Measurements from ENCODE around the gene SLC24A5. TPM values are rescaled to one million over a fixed set of nuclear protein-coding genes. Genes with fewer than 3 reads are reported as not detected.

SLC24A5 gene
- total and polyA plus RNA-seq, 5 donors = not detected

DNA sequence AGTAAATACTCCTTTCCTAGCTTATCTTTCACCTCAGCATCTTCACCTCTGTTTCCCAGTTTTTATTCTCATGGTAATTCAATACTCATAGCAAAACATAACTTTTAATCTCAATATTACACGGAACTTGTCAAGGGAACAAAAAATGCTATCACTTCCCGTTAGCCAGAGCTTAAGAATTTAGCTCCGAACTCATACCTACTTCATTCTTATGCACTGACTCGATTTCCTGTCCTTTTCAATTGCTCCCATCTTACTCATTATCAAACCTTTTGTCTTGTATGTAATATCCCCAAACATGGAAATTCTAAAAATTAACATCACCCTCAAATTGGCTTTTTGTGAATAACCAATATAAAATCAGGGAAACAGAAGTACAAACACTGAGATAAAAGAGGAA, 29.1 kb downstream of the SLC24A5 start:
- DNase-seq (no peak), ATAC-seq (no peak)
- WGBS = 57% methylated on average over 4 of the region's 4 CpGs
- no peak overlapping the region for H3K27ac ChIP-seq (ENCODE audit: low read length)
- H3K27me3 ChIP-seq (ENCODE audit: control insufficient read depth, insufficient read depth) = no peaks in the 10 kb centered on the region
- intact Hi-C loops (cut with DNase I) = no loop called here
- no peaks in the 10 kb centered on the region for H3K9me3 ChIP-seq (ENCODE audit: control insufficient read depth, low read length)
- H3K4me3 ChIP-seq (ENCODE audit: low read length) = no peak overlapping the region
- no peaks in the 10 kb centered on the region for H3K4me1 ChIP-seq (ENCODE audit: control insufficient read depth, insufficient read depth, low read length)

DNA sequence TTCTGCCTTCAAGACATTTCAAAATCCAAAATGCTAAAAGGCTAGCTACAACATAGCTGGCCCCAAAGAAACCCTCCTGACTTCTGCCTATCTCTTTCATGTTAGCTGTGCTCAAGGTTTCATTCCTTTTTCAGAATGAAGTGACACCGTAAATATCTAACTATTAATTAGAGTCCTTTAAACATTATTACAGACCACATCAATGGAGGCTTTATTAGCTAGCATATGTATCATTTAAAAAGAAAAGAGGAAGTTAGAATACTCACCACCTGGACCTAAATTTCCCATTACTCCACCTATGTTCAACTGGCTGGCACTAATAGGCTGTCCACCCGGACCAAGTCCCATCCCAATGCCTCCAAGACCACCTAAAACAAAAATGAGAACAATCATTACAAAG, 32.7 kb downstream of the SLC24A5 start:
- no peaks in the 10 kb centered on the region for H3K27me3 ChIP-seq (ENCODE audit: control insufficient read depth, insufficient read depth)
- H3K4me3 ChIP-seq (ENCODE audit: low read length) = no peak overlapping the region
- 96% methylated on average over 2 of the region's 2 CpGs for WGBS
- no peaks in the 10 kb centered on the region for H3K9me3 ChIP-seq (ENCODE audit: control insufficient read depth, low read length)
- intact Hi-C loops (cut with DNase I) = no loop called here
- no peak for DNase-seq
- H3K4me1 ChIP-seq (ENCODE audit: control insufficient read depth, insufficient read depth, low read length) = no peaks in the 10 kb centered on the region
- H3K27ac ChIP-seq (ENCODE audit: low read length) = no peak overlapping the region
- no peak for ATAC-seq

GRCh38 chr15:48168616-48169015, 47.8 kb downstream of the SLC24A5 start:
- Histone ChIP-seq H3K27me3 (ENCODE audit: control insufficient read depth, insufficient read depth) (no peaks in the 10 kb centered on the region), H3K9me3 (ENCODE audit: control insufficient read depth, low read length) (no peaks in the 10 kb centered on the region), H3K4me3 (ENCODE audit: low read length) (no peak overlapping the region), H3K27ac (ENCODE audit: low read length) (no peak overlapping the region), H3K4me1 (ENCODE audit: control insufficient read depth, insufficient read depth, low read length) (no peaks in the 10 kb centered on the region)
- DNase-seq = no peak
- intact Hi-C loops (cut with DNase I) = no loop called here
- WGBS = 60% methylated on average over 3 of the region's 3 CpGs
- no peak for ATAC-seq

DNA sequence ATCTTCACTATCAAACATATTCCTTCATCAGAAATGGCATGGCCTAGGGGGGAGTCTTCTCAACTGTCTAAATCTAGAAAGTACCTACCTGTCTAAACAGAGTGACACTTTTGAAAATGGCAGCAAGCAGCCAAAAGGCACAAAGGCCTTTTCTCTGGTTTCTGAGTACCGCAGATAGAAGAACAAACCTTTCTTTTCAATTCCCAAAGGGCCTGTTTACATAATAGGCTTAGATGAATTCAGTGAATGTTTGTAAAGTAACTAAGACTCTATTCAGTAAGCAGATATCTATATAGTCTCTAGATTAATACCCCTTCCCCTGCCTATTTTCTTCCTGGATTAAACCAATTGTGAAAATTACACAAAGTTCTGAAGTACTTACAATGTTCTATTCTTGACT, 50.2 kb downstream of the SLC24A5 start:
- DNase-seq = no peak
- no peaks in the 10 kb centered on the region for H3K27me3 ChIP-seq (ENCODE audit: control insufficient read depth, insufficient read depth)
- no peak overlapping the region for H3K27ac ChIP-seq (ENCODE audit: low read length)
- H3K4me1 ChIP-seq (ENCODE audit: control insufficient read depth, insufficient read depth, low read length) = no peaks in the 10 kb centered on the region
- intact Hi-C loops (cut with DNase I) = no loop called here
- ATAC-seq = no peak
- H3K4me3 ChIP-seq (ENCODE audit: low read length) = no peak overlapping the region
- WGBS = 86% methylated on average over 1 of the region's 1 CpG
- H3K9me3 ChIP-seq (ENCODE audit: control insufficient read depth, low read length) = no peaks in the 10 kb centered on the region

DNA sequence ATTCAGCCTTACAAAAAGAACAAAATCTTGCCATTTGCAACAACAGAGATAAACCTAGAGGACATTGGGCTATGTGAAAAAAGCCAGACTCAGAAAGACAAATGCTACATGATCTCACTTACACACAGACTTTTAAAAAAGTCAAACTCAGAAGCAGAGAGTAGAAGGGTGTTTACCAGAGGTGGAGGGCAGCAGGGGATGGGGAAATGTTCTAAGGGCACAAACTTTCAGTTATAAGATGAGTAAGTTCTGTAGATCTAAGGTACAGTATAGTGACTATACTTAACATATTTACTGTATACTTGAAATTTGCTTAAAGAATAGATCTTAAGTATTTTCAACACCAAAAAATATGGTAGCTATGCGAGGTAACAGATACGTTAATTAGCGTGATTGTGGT, 54.3 kb downstream of the SLC24A5 start:
- Histone ChIP-seq H3K9me3 (ENCODE audit: control insufficient read depth, low read length) (no peaks in the 10 kb centered on the region), H3K27ac (ENCODE audit: low read length) (no peak overlapping the region), H3K27me3 (ENCODE audit: control insufficient read depth, insufficient read depth) (no peaks in the 10 kb centered on the region), H3K4me3 (ENCODE audit: low read length) (no peak overlapping the region), H3K4me1 (ENCODE audit: control insufficient read depth, insufficient read depth, low read length) (no peaks in the 10 kb centered on the region)
- DNase-seq = no peak
- no peak for ATAC-seq
- 93% methylated on average over 3 of the region's 3 CpGs for WGBS
- intact Hi-C loops (cut with DNase I) = no loop called here

- DNase-seq = no peak
- WGBS = 81% methylated on average over 4 of the region's 4 CpGs
- no peak overlapping the region for H3K4me3 ChIP-seq (ENCODE audit: low read length)
- no peaks in the 10 kb centered on the region for H3K9me3 ChIP-seq (ENCODE audit: control insufficient read depth, low read length)
- no peak overlapping the region for H3K27ac ChIP-seq (ENCODE audit: low read length)
- ATAC-seq = no peak
- no peaks in the 10 kb centered on the region for H3K4me1 ChIP-seq (ENCODE audit: control insufficient read depth, insufficient read depth, low read length)
- H3K27me3 ChIP-seq (ENCODE audit: control insufficient read depth, insufficient read depth) = no peaks in the 10 kb centered on the region
- intact Hi-C loops (cut with DNase I) = no loop called here
Observed at GRCh38 chr15:48176112-48176511, 55.3 kb downstream of the SLC24A5 start.

DNA sequence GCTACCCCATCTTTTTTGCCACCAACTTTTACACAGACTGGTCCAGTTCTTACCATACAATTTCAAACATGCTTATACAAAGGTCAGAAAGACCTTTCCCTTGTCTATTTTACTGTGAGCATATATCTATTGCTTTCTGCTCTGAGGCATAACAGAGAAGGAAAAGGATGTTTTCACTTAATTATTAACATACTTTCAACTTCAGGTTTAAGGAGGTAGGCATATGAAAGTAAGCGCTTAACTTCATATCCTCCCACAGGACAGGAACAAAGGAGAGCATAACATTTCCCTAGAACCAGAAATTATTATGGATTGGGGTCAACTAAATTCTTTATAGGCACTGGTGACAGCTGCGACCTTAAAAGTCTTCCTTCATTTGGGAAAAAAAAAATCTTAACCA, 56.2 kb downstream of the SLC24A5 start:
- no peaks in the 10 kb centered on the region for H3K9me3 ChIP-seq (ENCODE audit: control insufficient read depth, low read length)
- no peak for ATAC-seq
- WGBS = 72% methylated on average over 2 of the region's 2 CpGs
- intact Hi-C loops (cut with DNase I) = no loop called here
- H3K4me3 ChIP-seq (ENCODE audit: low read length) = peak overlapping the region; percentile 89
- no peak for DNase-seq
- no peaks in the 10 kb centered on the region for H3K4me1 ChIP-seq (ENCODE audit: control insufficient read depth, insufficient read depth, low read length)
- no peaks in the 10 kb centered on the region for H3K27me3 ChIP-seq (ENCODE audit: control insufficient read depth, insufficient read depth)
- no peak overlapping the region for H3K27ac ChIP-seq (ENCODE audit: low read length)

GRCh38 chr15:48177383-48177765, 56.6 kb downstream of the SLC24A5 start:
- no peaks in the 10 kb centered on the region for H3K27me3 ChIP-seq (ENCODE audit: control insufficient read depth, insufficient read depth)
- intact Hi-C loops (cut with DNase I) = no loop called here

DNA sequence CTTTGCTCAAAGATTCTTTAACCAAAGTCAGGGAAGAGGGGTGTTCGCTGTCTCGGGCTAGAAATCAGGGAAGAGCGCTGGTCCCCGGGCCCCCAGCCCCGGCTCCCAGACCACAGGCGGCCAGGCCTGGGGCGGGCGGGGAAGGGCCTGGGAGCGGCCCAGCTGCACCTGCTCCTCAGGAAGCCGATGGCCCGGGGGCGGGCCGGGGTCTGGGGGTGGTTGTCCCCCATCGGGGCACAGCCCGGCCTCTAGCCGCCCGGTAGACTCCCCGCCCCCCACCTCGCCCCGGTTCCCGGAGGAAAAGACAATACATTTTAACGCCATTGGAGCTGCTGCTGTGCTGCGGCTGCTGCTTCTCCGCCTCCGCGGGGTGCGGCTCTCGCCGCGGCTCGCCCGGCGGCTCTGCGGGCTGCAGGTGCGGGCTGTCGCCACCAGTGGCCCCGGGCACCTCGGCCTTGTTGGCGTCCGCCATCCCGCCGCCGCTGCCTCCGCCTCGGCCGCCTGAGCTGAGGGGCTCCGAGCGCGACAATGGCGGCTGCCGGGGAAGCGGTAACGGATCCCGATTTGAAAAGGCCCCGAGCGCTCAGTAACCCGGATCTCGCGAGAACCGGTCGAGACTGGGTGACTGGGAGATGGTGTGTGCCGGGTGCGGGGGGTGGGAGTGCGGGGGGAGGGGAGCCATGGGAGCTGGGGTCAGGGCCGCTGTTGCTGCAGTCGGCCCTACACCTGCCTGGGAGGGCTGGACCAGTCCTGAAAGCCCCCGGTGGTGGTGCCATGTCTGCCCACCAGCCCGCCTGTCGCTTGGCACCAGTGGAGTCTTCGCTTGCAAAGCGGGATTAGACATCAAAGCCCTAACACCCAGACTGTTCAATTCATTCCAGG, 57.2 kb downstream of the SLC24A5 start, which contains the start of gene MYEF2:
Gene MYEF2, minus strand, starts transcription at position 530 of the 882 bp plus-strand sequence. Its CDS starts 58 bp downstream, at position 472.
- Histone ChIP-seq H3K27ac (ENCODE audit: low read length) (peak within 1 kb of the TSS; percentile 19), H3K9me3 (ENCODE audit: control insufficient read depth, low read length) (no peaks in the 10 kb centered on the region), H3K4me3 (ENCODE audit: low read length) (peak within 1 kb of the TSS; percentile 89), H3K4me1 (ENCODE audit: control insufficient read depth, insufficient read depth, low read length) (no peaks in the 10 kb centered on the region), H3K27me3 (ENCODE audit: control insufficient read depth, insufficient read depth) (no peaks in the 10 kb centered on the region)
- peak; percentile 91 to 93 for ATAC-seq
- peak; percentile 74 to 87 (median 84) for DNase-seq
- intact Hi-C loops (cut with DNase I) = no loop called here
- WGBS = 2% methylated on average over 71 of the region's 71 CpGs

More at GRCh38 chr15:48177383-48177765, 56.6 kb downstream of the SLC24A5 start:
- WGBS = 3% methylated on average over 10 of the region's 10 CpGs
- Histone ChIP-seq H3K4me3 (ENCODE audit: low read length) (peak overlapping the region; percentile 89), H3K4me1 (ENCODE audit: control insufficient read depth, insufficient read depth, low read length) (no peaks in the 10 kb centered on the region), H3K27ac (ENCODE audit: low read length) (no peak overlapping the region), H3K9me3 (ENCODE audit: control insufficient read depth, low read length) (no peaks in the 10 kb centered on the region)
- ATAC-seq (peak; percentile 83 to 92), DNase-seq (no peak)

DNA sequence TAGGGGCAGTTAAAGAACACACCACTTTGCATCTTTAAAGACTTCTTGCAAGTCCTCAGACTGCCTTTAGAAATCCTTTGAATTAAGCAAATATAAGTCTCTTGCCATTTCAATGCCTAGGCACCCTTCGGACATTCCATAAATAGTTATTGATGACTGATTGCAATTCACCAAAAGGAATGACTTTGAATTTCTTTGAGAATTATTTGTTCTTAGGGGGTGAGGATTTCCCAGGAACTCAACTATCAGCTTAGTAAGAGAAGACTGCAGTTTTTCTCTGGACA, 57.8 kb downstream of the SLC24A5 start:
- WGBS = 84% methylated on average over 1 of the region's 1 CpG
- Histone ChIP-seq H3K4me1 (ENCODE audit: control insufficient read depth, insufficient read depth, low read length) (no peaks in the 10 kb centered on the region), H3K9me3 (ENCODE audit: control insufficient read depth, low read length) (no peaks in the 10 kb centered on the region), H3K27me3 (ENCODE audit: control insufficient read depth, insufficient read depth) (no peaks in the 10 kb centered on the region), H3K27ac (ENCODE audit: low read length) (no peak overlapping the region), H3K4me3 (ENCODE audit: low read length) (peak overlapping the region; percentile 89)
- ATAC-seq = no peak
- intact Hi-C loops (cut with DNase I) = no loop called here
- DNase-seq = no peak

DNA sequence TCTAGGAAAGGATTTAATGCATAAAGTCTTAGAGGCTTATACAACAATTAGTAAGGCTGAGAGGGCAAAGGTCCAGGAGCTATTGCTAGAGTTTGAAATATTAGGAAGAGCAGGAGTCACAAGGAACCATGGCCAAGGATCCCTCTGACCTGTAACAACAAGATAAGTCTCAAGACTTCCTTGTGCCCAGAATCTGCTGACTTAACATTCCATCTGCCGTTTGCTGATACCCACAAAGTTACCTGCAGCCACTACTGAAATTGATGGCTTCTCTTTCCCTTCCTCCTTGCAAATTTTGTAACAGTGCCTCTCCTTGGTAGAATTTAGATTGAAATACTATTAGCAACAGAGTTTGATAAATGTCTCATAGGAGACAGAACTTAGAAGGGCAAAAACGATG, 62.0 kb downstream of the SLC24A5 start:
- Histone ChIP-seq H3K4me3 (ENCODE audit: low read length) (no peak overlapping the region), H3K4me1 (ENCODE audit: control insufficient read depth, insufficient read depth, low read length) (no peaks in the 10 kb centered on the region), H3K27ac (ENCODE audit: low read length) (no peak overlapping the region), H3K9me3 (ENCODE audit: control insufficient read depth, low read length) (no peaks in the 10 kb centered on the region), H3K27me3 (ENCODE audit: control insufficient read depth, insufficient read depth) (no peaks in the 10 kb centered on the region)
- no peak for ATAC-seq
- intact Hi-C loops (cut with DNase I) = no loop called here
- 41% methylated on average over 2 of the region's 2 CpGs for WGBS
- no peak for DNase-seq

- Histone ChIP-seq H3K27ac (ENCODE audit: low read length) (no peak overlapping the region), H3K9me3 (ENCODE audit: control insufficient read depth, low read length) (no peaks in the 10 kb centered on the region), H3K27me3 (ENCODE audit: control insufficient read depth, insufficient read depth) (no peaks in the 10 kb centered on the region), H3K4me1 (ENCODE audit: control insufficient read depth, insufficient read depth, low read length) (no peaks in the 10 kb centered on the region), H3K4me3 (ENCODE audit: low read length) (no peak overlapping the region)
- 81% methylated on average over 3 of the region's 3 CpGs for WGBS
- DNase-seq = no peak
- no peak for ATAC-seq
- intact Hi-C loops (cut with DNase I) = no loop called here
Observed at GRCh38 chr15:48185529-48185928, 64.7 kb downstream of the SLC24A5 start.

Data from right cardiac atrium (tissue), 5 donors.